Activated naive CD4-positive, alpha-beta T cell (primary cell): ENCODE data around the gene ITGB7.

Experiments used
- DNase-seq, 4 experiments: peaks; one replicate each; lab custom pipeline; 2025; lab: John Stamatoyannopoulos, UW

ITGB7 gene

DNA sequence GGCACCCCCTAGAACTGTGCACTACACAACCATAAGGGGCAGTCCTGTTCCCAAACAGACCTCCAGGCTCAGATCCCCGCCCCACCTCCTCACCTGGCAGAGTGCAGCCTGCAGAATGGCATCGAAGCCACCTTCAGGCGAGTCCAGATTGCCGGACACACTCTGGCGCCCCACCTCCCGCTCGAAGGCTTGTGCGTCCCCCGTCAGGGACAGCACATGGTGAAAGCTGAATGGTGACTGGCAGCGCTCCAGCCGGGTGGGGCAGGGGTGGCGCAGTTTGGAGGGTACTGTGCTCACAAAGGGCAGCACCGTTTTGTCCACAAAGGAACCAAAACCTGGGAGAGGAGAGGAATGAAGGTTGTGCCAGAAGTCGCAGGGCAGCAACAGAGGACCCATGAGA, 10.6 kb downstream of the ITGB7 start:
- no peak for DNase-seq

- no peak for DNase-seq
Observed at GRCh38 chr12:53195516-53196420, 11.3 kb downstream of the ITGB7 start.

- DNase-seq = no peak
Observed at GRCh38 chr12:53194973-53195372, 12.1 kb downstream of the ITGB7 start.

GRCh38 chr12:53193985-53194716, 12.9 kb downstream of the ITGB7 start:
- DNase-seq = no peak

DNA sequence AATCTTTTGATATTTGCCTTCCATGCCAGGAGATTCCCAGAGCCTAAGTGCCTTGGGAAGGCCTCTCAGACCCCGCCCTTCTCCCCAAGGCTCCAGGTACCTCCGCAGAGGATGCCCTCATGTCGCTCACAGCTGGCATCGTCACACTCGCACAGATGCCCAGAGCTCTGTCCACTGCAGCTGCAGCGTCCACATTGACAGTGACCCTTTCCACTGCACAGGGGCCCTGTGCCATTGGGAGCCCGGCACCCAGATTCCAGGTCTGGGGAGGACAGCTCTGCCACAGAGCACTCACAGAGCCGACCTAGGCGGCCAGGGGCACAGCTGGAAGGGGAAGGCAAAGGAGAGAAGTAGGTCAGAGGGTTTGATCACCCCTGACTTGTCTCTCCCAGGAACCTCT, 14.0 kb downstream of the ITGB7 start:
- no peak for DNase-seq

DNA sequence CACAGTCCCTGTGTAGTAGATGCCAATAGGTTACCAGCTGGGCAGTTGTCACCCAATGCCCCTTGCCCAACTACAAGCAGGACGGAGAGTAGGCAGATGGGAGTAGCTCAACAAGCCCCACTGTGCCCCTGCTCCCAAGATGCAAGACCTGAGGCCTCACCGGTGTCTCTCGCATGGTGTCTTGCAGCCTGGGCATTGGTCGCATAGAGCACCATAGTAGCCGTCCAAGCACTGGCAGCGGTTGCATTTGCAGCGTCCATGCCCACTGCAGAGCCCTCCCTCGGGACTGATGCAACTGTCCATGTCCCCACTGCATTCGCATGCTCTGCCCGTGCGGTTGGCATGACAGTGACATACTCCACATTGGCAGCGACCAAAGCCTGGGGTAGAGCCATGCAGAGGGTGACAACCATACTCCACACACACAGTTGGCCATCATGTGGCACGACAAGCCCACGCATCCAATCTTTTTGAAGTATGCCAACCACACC, 14.5 kb downstream of the ITGB7 start:
- no peak for DNase-seq

GRCh38 chr12:53191885-53192530, 15.0 kb downstream of the ITGB7 start:
- DNase-seq = no peak

- DNase-seq = no peak
Observed at GRCh38 chr12:53191096-53191884, 15.8 kb downstream of the ITGB7 start.

DNA sequence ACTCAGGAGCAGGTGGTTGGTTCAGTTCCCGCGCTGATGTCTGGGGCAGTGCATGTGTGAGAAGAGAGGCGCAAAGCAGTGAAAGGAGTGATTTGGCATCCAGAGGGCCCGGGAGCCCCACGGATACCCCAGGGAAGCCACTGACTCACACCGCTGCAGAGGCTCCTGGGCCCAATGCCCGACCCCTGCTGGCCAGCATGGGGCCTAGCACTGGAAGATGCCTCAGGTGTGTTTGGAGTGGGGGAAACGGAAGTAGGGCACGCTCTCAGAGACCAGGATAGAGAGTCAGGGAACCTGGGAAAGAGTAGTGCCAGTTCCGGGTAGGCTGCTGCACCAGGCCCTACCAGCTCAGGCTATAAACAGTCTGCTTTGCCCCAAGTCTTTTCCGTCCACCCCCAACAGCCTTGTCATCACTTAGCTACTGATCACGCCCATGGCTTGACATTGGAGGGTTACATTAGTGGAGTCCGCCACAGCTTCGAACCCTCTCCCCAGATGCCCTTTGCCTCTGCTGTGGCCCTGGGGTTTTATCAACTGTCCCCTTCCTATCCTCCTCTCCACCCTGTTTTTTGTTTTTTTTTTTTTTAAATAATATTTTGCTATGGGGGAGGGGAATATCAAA, 16.8 kb downstream of the ITGB7 start:
- peak in 1 of 4 experiments; percentile 46 for DNase-seq

GRCh38 chr12:53187145-53187899, 19.7 kb downstream of the ITGB7 start:
- no peak for DNase-seq

GRCh38 chr12:53186745-53187144, 20.3 kb downstream of the ITGB7 start:
- DNase-seq = no peak

- DNase-seq = no peak
Observed at GRCh38 chr12:53185582-53186153, 21.4 kb downstream of the ITGB7 start.

DNA sequence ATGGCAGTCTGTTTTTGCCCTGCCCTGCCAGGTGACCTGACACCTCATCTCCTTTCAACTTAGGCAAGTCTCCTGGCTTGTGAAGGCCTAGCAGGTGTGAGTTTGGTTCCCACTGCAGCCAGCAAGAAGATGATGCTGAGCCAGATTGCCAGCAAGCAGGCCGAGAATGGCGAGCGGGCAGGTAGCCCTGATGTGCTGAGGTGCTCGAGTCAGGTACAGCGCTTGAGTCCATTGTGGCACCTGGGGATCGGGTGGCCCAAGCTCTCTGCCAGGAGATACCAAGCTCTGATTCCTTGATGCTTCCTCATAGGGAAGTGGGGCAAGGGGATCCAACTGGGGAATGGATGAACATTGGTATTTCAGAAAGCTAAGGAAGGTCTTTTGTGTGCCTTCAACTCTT, 22.2 kb downstream of the ITGB7 start:
- no peak for DNase-seq

DNA sequence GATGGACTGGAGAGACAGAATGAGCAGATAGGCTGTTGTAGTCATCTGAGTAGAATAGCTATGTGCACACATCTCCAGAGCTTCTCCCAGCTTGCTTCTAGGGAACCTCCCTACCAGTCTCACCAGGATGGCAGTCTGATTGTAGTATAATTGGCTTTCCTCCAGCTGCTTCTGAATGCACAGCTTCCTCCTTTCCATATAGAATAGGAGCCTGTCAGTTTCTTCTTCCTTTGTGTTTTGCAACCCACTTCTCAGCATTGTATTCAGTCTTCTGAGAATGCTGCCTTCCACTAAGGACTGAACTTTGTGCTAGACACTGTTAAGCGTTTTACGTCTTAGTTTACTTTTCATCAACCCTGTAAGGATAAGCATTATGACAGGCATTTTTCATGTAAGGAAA, 24.1 kb downstream of the ITGB7 start:
- no peak for DNase-seq

- DNase-seq = no peak
Observed at GRCh38 chr12:53181935-53182334, 25.1 kb downstream of the ITGB7 start.

DNA sequence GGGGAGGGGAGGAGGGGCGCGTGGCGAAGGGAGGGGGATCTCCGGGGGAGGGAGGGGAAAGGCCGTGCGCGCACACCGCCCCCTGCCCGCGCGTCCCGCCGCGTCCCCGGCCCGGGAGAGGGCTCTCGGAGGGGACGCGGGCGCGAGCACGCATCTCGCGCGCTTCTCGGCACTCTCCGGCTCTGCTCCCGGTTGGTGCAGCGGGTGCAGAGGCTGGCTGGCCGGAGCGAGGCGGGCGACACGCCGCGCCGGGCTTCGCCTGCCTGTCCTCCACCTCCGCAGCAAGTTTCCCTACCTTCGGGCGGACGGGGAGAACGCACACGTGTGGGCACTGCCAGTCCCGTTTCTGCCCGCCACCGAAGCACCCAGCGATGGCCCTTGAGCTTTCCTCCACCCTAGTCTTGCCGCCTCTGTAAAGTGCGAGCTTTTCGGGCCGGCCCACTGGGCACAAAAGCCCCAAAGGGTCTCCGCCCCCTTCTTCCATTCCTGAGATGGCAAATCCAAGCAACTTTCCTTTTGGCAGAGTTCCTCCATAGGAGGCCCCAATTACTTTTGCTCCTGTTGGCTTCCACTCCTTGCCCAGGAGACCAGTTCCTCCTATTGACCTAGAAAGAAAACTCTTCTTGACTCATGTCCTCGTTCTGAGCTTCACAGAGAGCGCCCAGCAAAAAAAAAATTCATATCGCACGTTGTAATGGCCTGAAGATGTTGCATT, 26.0 kb downstream of the ITGB7 start:
- DNase-seq = peak; percentile 66 to 86 (median 75)

- DNase-seq = peak; percentile 89 to 96 (median 91)
Observed at GRCh38 chr12:53180220-53180930, 26.7 kb downstream of the ITGB7 start, which contains the start of the genes CSAD and ZNF740. CSAD (minus strand) TSS chr12:53180925; CDS start chr12:53173470, 7,455 bp downstream. ZNF740 (plus strand) TSS chr12:53180722; CDS start chr12:53181984, 1,262 bp downstream.

DNA sequence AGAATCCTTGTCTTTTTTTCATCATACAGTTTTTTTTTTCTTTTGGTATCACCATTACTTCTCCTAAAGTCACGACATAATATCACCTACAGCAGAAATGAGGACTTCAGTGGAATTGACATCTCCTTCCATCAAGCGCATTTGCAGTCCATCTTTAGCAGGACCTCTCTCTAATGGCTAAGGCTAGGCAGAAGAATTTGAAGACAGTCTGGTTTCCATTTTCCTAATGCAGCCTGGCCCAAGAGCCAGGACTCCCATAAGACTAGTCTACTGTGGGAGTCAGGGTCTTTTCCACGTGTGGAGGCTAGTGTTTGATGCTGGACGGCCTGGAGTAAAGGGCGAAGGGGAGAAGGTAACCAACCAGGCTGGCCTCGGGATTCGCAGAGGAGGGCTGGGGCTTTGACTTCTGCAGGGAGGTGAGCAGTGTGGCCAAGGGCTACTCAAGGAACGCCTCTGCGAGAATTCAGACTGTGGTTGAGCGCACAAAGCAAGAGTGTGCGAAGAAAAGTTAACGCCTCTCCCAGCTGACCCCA, 27.3 kb downstream of the ITGB7 start:
- DNase-seq = no peak
